T-helper 1 cell treated with Interleukin-12 subunit alpha and Interleukin-12 subunit beta and Interleukin-4 antibody, amounts not matched to agents 30 ng/mL and 1 ng/mL, for 36 hours (primary cell): ENCODE measurements around the gene LRIT1. TPM values are rescaled to one million over a fixed set of nuclear protein-coding genes. Genes with fewer than 3 reads are reported as not detected.

Source experiments
- intact Hi-C: fragments of 100-400 bp; cut with micrococcal nuclease; formaldehyde crosslinking; loops from one replicate; pipeline ENCODE4 v1.15.1; 2024
- total RNA-seq: library from RNA; stranded (reverse); gene quantifications from 2 replicates; pipeline ENCODE4 v1.2.3, GENCODE V29; 2022

LRIT1 gene
- total RNA-seq, 1 donor from 2014 or later = not detected

- intact Hi-C loops = no loop called here
Measured at GRCh38 chr10:84254552-84255478, 13.5 kb upstream of the LRIT1 start.

GRCh38 chr10:84248794-84249193 lies 7.4 kb upstream of the LRIT1 start:
- intact Hi-C loops = no loop called here

GRCh38 chr10:84247496-84247895 lies 6.2 kb upstream of the LRIT1 start:
- intact Hi-C loops = no loop called here

GRCh38 chr10:84244651-84245270 lies 3.4 kb upstream of the LRIT1 start, which contains the start of gene RGR:
Gene RGR (plus strand): TSS chr10:84245053. CDS start chr10:84245091, 38 bp downstream.
- intact Hi-C loops = no loop called here

- intact Hi-C loops = no loop called here
Measured at GRCh38 chr10:84243759-84244158, 2.4 kb upstream of the LRIT1 start.

- intact Hi-C loops = no loop called here
Measured at GRCh38 chr10:84238909-84239308, 2.4 kb downstream of the LRIT1 start.

GRCh38 chr10:84237199-84238051 lies 3.9 kb downstream of the LRIT1 start:
- intact Hi-C loops = no loop called here

GRCh38 chr10:84236807-84237198 lies 4.5 kb downstream of the LRIT1 start:
- intact Hi-C loops = no loop called here

- intact Hi-C loops = no loop called here
Measured at GRCh38 chr10:84235096-84235495, 6.2 kb downstream of the LRIT1 start.

- intact Hi-C loops = no loop called here
Measured at GRCh38 chr10:84234479-84234878, 6.9 kb downstream of the LRIT1 start.

GRCh38 chr10:84233940-84234339 lies 7.4 kb downstream of the LRIT1 start:
- intact Hi-C loops = no loop called here

- intact Hi-C loops = no loop called here
Measured at GRCh38 chr10:84232376-84232775, 9.0 kb downstream of the LRIT1 start.

- intact Hi-C loops = no loop called here
Measured at GRCh38 chr10:84230359-84230758, 11.0 kb downstream of the LRIT1 start.

GRCh38 chr10:84227810-84228209 lies 13.5 kb downstream of the LRIT1 start:
- intact Hi-C loops = no loop called here

GRCh38 chr10:84226616-84227015 lies 14.7 kb downstream of the LRIT1 start:
- intact Hi-C loops = no loop called here

- intact Hi-C loops = no loop called here
Measured at GRCh38 chr10:84225427-84226173, 15.7 kb downstream of the LRIT1 start, which contains the start of gene LRIT2. Gene LRIT2 (minus strand): TSS chr10:84225544. CDS start chr10:84225520, 24 bp downstream.

GRCh38 chr10:84224411-84225028 lies 16.8 kb downstream of the LRIT1 start:
- intact Hi-C loops = no loop called here

GRCh38 chr10:84221916-84222315 lies 19.4 kb downstream of the LRIT1 start:
- intact Hi-C loops = no loop called here

GRCh38 chr10:84217746-84218145 lies 23.6 kb downstream of the LRIT1 start:
- intact Hi-C loops = no loop called here

GRCh38 chr10:84216834-84217233 lies 24.5 kb downstream of the LRIT1 start:
- intact Hi-C loops = no loop called here
